Stimulated activated CD4-positive, alpha-beta T cell treated with anti-CD3 and anti-CD28 coated beads, Interleukin-1b, Interleukin-23, amount 100 ng/mL, for 48 hours (primary cell): ENCODE results near the gene ZNF526.

Experiments
- DNase-seq: peaks from one replicate; pipeline ENCODE4 v3.0.0-alpha.2; 2020

The ZNF526 gene

GRCh38 chr19:42196011-42197001 is 23.8 kb upstream of the ZNF526 start:
- no peak for DNase-seq

GRCh38 chr19:42197375-42197817 is 22.7 kb upstream of the ZNF526 start:
- no peak for DNase-seq

GRCh38 chr19:42198676-42199439 is 21.3 kb upstream of the ZNF526 start:
- DNase-seq: peak; percentile 31

GRCh38 chr19:42199440-42200115 is 20.5 kb upstream of the ZNF526 start:
- DNase-seq: peak; percentile 72

GRCh38 chr19:42200116-42200715 is 19.9 kb upstream of the ZNF526 start:
- no peak for DNase-seq

- DNase-seq: peak; percentile 35
Observed at GRCh38 chr19:42201489-42202289, 18.4 kb upstream of the ZNF526 start.

- no peak for DNase-seq
Observed at GRCh38 chr19:42202290-42202880, 17.7 kb upstream of the ZNF526 start.

- no peak for DNase-seq
Observed at GRCh38 chr19:42203700-42204099, 16.4 kb upstream of the ZNF526 start.

GRCh38 chr19:42204664-42205063 is 15.4 kb upstream of the ZNF526 start:
- no peak for DNase-seq

GRCh38 chr19:42206871-42207755 is 13.0 kb upstream of the ZNF526 start:
- no peak for DNase-seq

- no peak for DNase-seq
Observed at GRCh38 chr19:42207767-42208271, 12.3 kb upstream of the ZNF526 start.

GRCh38 chr19:42208612-42209011 is 11.5 kb upstream of the ZNF526 start:
- DNase-seq: no peak

GRCh38 chr19:42212886-42213285 is 7.2 kb upstream of the ZNF526 start:
- DNase-seq: no peak

- no peak for DNase-seq
Observed at GRCh38 chr19:42214810-42215485, 5.2 kb upstream of the ZNF526 start.

GRCh38 chr19:42216653-42217519 is 3.2 kb upstream of the ZNF526 start:
- peak; percentile 32 for DNase-seq

- DNase-seq: peak; percentile 100
Observed at GRCh38 chr19:42217520-42218437, 2.3 kb upstream of the ZNF526 start, which contains the start of gene DEDD2. DEDD2 (minus strand) TSS chr19:42217677; CDS start chr19:42217007, 670 bp downstream.

GRCh38 chr19:42220751-42221097 is 612 bp downstream of the ZNF526 start:
- DNase-seq: no peak
